GM12878 (cell line): Measurements from ENCODE around the gene KRTAP22-2. TPM values are rescaled to one million over a fixed set of nuclear protein-coding genes. Genes with fewer than 3 reads are reported as not detected.

Source experiments
- ATAC-seq: fragments of 200-7000 bp; cut with Tn5 transposase; 3 replicates; pipeline ENCODE4 v1.9.1; 2020; ENCODE audit warnings: mild to moderate bottlenecking, moderate library complexity
- BruUV-seq: library from RNA; stranded (reverse); fragments of 400-500 nt; replicated peaks from 2 replicates; lab custom pipeline; 2021; lab: Mats Ljungman, UMichigan
- CTCF ChIA-PET: fragments of 300-600 bp; sonication (Branson Sonifier 250); formaldehyde crosslinking; extraction: SDS; loops from one replicate; lab custom pipeline; 2021; ENCODE audit warnings: inconsistent platforms; lab: Yijun Ruan, JAX
- POLR2A ChIA-PET: fragments of 350-600 bp; formaldehyde crosslinking; extraction: SDS; loops from one replicate; lab custom pipeline; 2021; ENCODE audit warnings: inconsistent platforms; lab: Charles Lee
- RAD21 ChIA-PET: fragments of 300-600 bp; sonication (Branson Sonifier 250); formaldehyde crosslinking; loops from one replicate; lab custom pipeline; 2023; ENCODE audit warnings: antibody characterized with exemption; ENCODE audit not compliant: unreplicated experiment; lab: Charles Lee
- SMC1A ChIA-PET: fragments of 300-600 bp; sonication (Branson Sonifier 250); formaldehyde crosslinking; loops from one replicate; lab custom pipeline; 2023; ENCODE audit not compliant: unreplicated experiment, uncharacterized antibody; lab: Charles Lee
- DNase-seq: peaks from one replicate; pipeline ENCODE4 v3.0.0-alpha.2; 2011; ENCODE audit warnings: low read depth, low spot score
- FAIRE-seq: peaks from 3 replicates; lab custom pipeline; 2011; peaks lifted over from hg19 to GRCh38; lab: Jason Lieb, UNC
- H2AFZ ChIP-seq: 2 replicates; pipeline ENCODE4 v1.6.0; 2011; ENCODE audit warnings: low read depth, low read length, control low read depth; ENCODE audit not compliant: control insufficient read depth
- H3K27ac ChIP-seq: 2 replicates; pipeline ENCODE4 v1.5.1; 2011; ENCODE audit warnings: control low read depth; ENCODE audit not compliant: control insufficient read depth, insufficient read depth
- H3K27me3 ChIP-seq, 2 experiments: replicated peaks in 1 of 2; 2 replicates each; pipeline versions ENCODE4 v1.6.0 to v1.6.1; 2011; ENCODE audit warnings: low read length in 1 of 2; ENCODE audit not compliant: control insufficient read depth in 2 of 2, insufficient read depth in 2 of 2
- H3K36me3 ChIP-seq, 2 experiments: 2 replicates each; pipeline ENCODE4 v1.5.1; 2011; ENCODE audit warnings: low read length in 1 of 2; ENCODE audit not compliant: control insufficient read depth in 2 of 2, insufficient read depth in 2 of 2
- H3K4me1 ChIP-seq: 2 replicates; pipeline ENCODE4 v1.6.1; 2011; ENCODE audit warnings: mild to moderate bottlenecking, low read length, moderate library complexity, mixed read lengths; ENCODE audit not compliant: control insufficient read depth, insufficient read depth
- H3K4me2 ChIP-seq: 2 replicates; pipeline ENCODE4 v1.6.0; 2011; ENCODE audit warnings: control low read depth; ENCODE audit not compliant: control insufficient read depth, insufficient read depth
- H3K4me3 ChIP-seq: fragments of 200-600 bp; sonication (generic); 2 replicates; pipeline ENCODE4 v1.5.1; 2016
- H3K79me2 ChIP-seq: 2 replicates; pipeline ENCODE4 v1.6.0; 2011; ENCODE audit warnings: low read length; ENCODE audit not compliant: control insufficient read depth, insufficient read depth
- H3K9ac ChIP-seq: 2 replicates; pipeline ENCODE4 v1.8.0; 2011; ENCODE audit warnings: low read length, control low read depth, mixed read lengths; ENCODE audit not compliant: control insufficient read depth, insufficient read depth
- H3K9me3 ChIP-seq: replicated peaks from 3 replicates; pipeline ENCODE4 v1.5.1; 2011; ENCODE audit warnings: mild to moderate bottlenecking, low read length; ENCODE audit not compliant: control insufficient read depth, insufficient read depth
- H4K20me1 ChIP-seq: 2 replicates; pipeline ENCODE4 v1.6.0; 2011; ENCODE audit not compliant: control insufficient read depth, insufficient read depth
- CHD2 ChIP-seq: IDR thresholded peaks from 2 replicates; pipeline ENCODE4 v1.6.1; 2011; ENCODE audit warnings: low read depth, low read length, improper control_type of control experiment, borderline replicate concordance
- EED ChIP-seq: sonication (generic); IDR thresholded peaks from 2 replicates; pipeline ENCODE4 v1.6.1; 2016; ENCODE audit warnings: antibody characterized with exemption, low read depth
- JUND ChIP-seq: IDR thresholded peaks from 2 replicates; pipeline ENCODE4 v1.6.1; 2012; ENCODE audit warnings: low read depth, mild to moderate bottlenecking, low read length, improper control_type of control experiment, moderate library complexity
- MTA3 ChIP-seq: IDR thresholded peaks from 2 replicates; pipeline ENCODE4 v1.6.1; 2012; ENCODE audit warnings: low read length, inconsistent platforms, borderline replicate concordance
- NFXL1 ChIP-seq: fragments of 450-650 bp; IDR thresholded peaks from 2 replicates; pipeline ENCODE4 v1.6.1; 2017; ENCODE audit warnings: antibody characterized with exemption, mild to moderate bottlenecking, borderline replicate concordance
- ZZZ3 ChIP-seq: IDR thresholded peaks from 2 replicates; pipeline ENCODE4 v1.6.1; 2011; ENCODE audit warnings: low read depth; ENCODE audit not compliant: control insufficient read depth, insufficient read length
- WGBS: methylation state at CpG from one replicate; pipeline ENCODE4 v1.1.6; 2016; ENCODE audit warnings: low lambda C conversion rate; ENCODE audit not compliant: insufficient replicate concordance, insufficient coverage; ENCODE audit errors: missing lambda C conversion rate; 5-methylcytosine and 5-hydroxymethylcytosine counted together
- in situ Hi-C: fragments of 300-500 bp; cut with MboI; formaldehyde crosslinking; loops from 9 replicates; pipeline ENCODE4 v1.14.3; 2018; ENCODE audit warnings: mixed read lengths
- intact Hi-C: fragments of 100-400 bp; cut with micrococcal nuclease; formaldehyde crosslinking; loops from one replicate; pipeline ENCODE4 v1.14.2; 2022; ENCODE audit not compliant: unreplicated experiment
- polyA plus RNA-seq, 11 experiments: library from polyadenylated mRNA; depleted of rRNA in 4 of 11; unstranded in 6 of 11; stranded (reverse) in 5 of 11; fragments of >200 nt; fragmentation: Nextera tagmentation in 4 of 11; fragmentation: Illumina TruSeq in 1 of 11; extraction: Ambion mirVana in 4 of 11; extraction: Trizol in 1 of 11; gene quantifications; 1 replicate in 1 of 11; 2 replicates in 10 of 11; pipeline versions ENCODE4 v1.2.1 to v1.2.3, GENCODE V29; 2011 to 2016; ENCODE audit warnings: inconsistent platforms in 2 of 11, missing spikeins in 2 of 11, low read depth in 1 of 11
- total RNA-seq, 4 experiments: library from RNA; depleted of rRNA in 3 of 4; stranded (reverse); fragments of >200 nt in 3 of 4; fragmentation: Illumina TruSeq in 1 of 4; extraction: Trizol in 1 of 4; gene quantifications; 2 replicates each; pipeline versions ENCODE4 v1.2.1 to v1.2.3, GENCODE V29; 2013 to 2021
- TF ChIP-seq, protein P1 (sequence below): fragments of 450-650 bp; conservative IDR thresholded peaks from 2 replicates; pipeline ENCODE4 v1.6.1; 2017; ENCODE audit warnings: mild to moderate bottlenecking, moderate library complexity
- TF ChIP-seq, protein P2 (sequence below): fragments of 450-650 bp; IDR thresholded peaks from 2 replicates; pipeline ENCODE4 v1.6.1; 2016; ENCODE audit warnings: mild to moderate bottlenecking, moderate library complexity, borderline replicate concordance

KRTAP22-2 gene
- total and polyA plus RNA-seq, 10 of the 15 experiments (the other 5 are each of a cell fraction or from before 2014, with no cell fraction given): not detected

DNA sequence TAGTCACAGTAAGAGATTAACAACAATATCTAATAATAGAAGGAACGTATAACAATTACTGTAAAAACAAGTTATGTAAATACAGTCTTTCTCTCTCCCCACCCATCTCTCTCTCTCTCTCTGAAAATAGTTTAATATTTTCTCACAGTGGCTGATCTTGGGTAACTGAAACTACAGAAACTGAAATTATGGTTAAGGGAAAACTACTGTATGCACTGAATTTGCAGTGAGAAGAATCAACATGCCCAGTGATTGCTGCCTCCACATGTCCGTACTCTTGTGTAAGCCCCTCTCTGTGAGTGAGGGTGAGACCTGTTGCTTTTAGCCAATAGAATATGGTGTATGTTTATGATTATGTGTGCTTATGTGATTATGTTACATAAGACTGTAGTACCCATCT is 21.9 kb upstream of the KRTAP22-2 start:
- Histone ChIP-seq H3K4me3 (no peak overlapping the region), H3K9ac (no peak overlapping the region), H2AFZ (no peak overlapping the region), H4K20me1 (no peaks in the 10 kb centered on the region), H3K79me2 (no peaks in the 10 kb centered on the region)
- CTCF ChIA-PET: interaction anchor here (1.3 kb wide), 1 partner anchor 106 kb away, joined by 3 read pairs; the partner anchor contains the start of gene KRTAP21-3
- no TSS peak for BruUV-seq
- POLR2A ChIA-PET: no interaction called here
- intact Hi-C loops (no loop called here), in situ Hi-C loops (no loop called here)
- SMC1A ChIA-PET: no interaction called here
- WGBS: 49% methylated on average over 2 of the region's 2 CpGs
- RAD21 ChIA-PET: no interaction called here
- no peak for FAIRE-seq
- DNase-seq: no peak
- ATAC-seq: peak; percentile 47
- TF ChIP-seq, protein P1, sequence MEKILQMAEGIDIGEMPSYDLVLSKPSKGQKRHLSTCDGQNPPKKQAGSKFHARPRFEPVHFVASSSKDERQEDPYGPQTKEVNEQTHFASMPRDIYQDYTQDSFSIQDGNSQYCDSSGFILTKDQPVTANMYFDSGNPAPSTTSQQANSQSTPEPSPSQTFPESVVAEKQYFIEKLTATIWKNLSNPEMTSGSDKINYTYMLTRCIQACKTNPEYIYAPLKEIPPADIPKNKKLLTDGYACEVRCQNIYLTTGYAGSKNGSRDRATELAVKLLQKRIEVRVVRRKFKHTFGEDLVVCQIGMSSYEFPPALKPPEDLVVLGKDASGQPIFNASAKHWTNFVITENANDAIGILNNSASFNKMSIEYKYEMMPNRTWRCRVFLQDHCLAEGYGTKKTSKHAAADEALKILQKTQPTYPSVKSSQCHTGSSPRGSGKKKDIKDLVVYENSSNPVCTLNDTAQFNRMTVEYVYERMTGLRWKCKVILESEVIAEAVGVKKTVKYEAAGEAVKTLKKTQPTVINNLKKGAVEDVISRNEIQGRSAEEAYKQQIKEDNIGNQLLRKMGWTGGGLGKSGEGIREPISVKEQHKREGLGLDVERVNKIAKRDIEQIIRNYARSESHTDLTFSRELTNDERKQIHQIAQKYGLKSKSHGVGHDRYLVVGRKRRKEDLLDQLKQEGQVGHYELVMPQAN: no peak
- no peak for TF ChIP-seq JUND
- no peak for TF ChIP-seq NFXL1
- TF ChIP-seq EED: no peak
- no peak for TF ChIP-seq CHD2
- TF ChIP-seq MTA3: no peak
- TF ChIP-seq ZZZ3: no peak
- TF ChIP-seq, protein P2, sequence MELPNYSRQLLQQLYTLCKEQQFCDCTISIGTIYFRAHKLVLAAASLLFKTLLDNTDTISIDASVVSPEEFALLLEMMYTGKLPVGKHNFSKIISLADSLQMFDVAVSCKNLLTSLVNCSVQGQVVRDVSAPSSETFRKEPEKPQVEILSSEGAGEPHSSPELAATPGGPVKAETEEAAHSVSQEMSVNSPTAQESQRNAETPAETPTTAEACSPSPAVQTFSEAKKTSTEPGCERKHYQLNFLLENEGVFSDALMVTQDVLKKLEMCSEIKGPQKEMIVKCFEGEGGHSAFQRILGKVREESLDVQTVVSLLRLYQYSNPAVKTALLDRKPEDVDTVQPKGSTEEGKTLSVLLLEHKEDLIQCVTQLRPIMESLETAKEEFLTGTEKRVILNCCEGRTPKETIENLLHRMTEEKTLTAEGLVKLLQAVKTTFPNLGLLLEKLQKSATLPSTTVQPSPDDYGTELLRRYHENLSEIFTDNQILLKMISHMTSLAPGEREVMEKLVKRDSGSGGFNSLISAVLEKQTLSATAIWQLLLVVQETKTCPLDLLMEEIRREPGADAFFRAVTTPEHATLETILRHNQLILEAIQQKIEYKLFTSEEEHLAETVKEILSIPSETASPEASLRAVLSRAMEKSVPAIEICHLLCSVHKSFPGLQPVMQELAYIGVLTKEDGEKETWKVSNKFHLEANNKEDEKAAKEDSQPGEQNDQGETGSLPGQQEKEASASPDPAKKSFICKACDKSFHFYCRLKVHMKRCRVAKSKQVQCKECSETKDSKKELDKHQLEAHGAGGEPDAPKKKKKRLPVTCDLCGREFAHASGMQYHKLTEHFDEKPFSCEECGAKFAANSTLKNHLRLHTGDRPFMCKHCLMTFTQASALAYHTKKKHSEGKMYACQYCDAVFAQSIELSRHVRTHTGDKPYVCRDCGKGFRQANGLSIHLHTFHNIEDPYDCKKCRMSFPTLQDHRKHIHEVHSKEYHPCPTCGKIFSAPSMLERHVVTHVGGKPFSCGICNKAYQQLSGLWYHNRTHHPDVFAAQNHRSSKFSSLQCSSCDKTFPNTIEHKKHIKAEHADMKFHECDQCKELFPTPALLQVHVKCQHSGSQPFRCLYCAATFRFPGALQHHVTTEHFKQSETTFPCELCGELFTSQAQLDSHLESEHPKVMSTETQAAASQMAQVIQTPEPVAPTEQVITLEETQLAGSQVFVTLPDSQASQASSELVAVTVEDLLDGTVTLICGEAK: no peak
- TF ChIP-seq, all 136 proteins: peak for 0
- Histone ChIP-seq H3K9me3 (no peaks in the 10 kb centered on the region), H3K36me3 (no peaks in the 10 kb centered on the region), H3K27ac (no peak overlapping the region), H3K27me3 (no peaks in the 10 kb centered on the region), H3K4me2 (no peak overlapping the region), H3K4me1 (no peaks in the 10 kb centered on the region)
